ENCODE measurements around the gene DHRSX.

DNA sequence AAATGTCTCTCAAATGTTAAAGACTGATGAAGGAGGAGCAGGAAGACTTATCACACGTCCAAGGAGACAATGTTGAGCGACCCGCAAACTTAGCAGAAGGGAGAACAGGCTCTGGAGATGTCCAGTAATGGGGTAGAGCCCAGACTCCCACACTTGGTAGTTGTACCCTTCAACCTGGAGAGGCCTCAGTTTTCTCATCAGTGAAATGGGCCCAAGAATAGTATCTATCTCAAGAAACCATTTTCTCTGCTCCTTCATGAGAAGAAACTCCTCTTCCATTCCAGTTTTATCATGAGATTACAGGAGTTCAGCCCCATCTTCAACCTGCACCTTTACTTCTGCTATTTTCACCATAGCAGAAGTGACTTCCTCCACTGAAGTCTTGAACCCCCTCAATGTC, 169.9 kb downstream of the DHRSX start:
- no peak for TF ChIP-seq EP300 (IDR thresholded peaks at IDR 0.05)
- TF ChIP-seq CTCF (IDR thresholded peaks at IDR 0.05), result no peak
- TF ChIP-seq POLR2A (IDR thresholded peaks at IDR 0.05), result no peak
